Measurements from ENCODE around the gene KIRREL3. TPM values are rescaled to one million over a fixed set of nuclear protein-coding genes. Genes with fewer than 3 reads are reported as not detected.

KIRREL3 gene
- total and polyA plus RNA-seq, 9 of the 15 experiments (the other 6 are each of a cell fraction or from before 2014, with no cell fraction given): 0.04 to 0.10 TPM; not detected in 7

DNA sequence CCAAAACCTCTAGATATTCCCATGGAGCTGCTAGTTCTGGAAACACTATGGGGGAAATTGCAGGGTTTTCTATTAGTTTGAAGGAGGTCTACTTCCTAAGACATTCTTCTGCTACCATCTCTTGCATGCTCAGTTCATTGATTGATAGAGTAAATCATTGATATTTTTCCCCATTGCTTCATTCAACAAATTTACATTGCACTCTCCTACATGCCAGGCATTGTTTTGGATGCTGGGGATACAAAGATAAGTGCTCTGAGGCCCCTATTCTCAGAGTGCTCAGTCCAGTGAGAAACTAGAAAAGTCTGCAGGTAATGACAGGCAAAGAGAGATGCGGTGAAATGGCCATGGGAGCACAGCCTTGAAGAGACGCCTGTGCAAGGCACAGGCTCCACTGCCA is 313.1 kb downstream of the KIRREL3 start:
- Histone ChIP-seq H3K27me3 (ENCODE audit: control insufficient read depth in 2 of 2, insufficient read depth in 2 of 2, low read length in 2 of 2) (peaks cover 3 to 15% of the 10 kb centered on the region in 2 experiments; a peak in 3 of 5 replicates), H3K9ac (ENCODE audit: insufficient read depth in 1 of 2, low read depth in 2 of 2, low read length in 2 of 2) (no peak overlapping the region), H4K20me1 (replicated peaks; ENCODE audit: control insufficient read depth, insufficient read depth, low read length) (no peaks in the 10 kb centered on the region; the same call in 1 of the 2 replicates), H3K9me3 (replicated peaks; ENCODE audit: control insufficient read depth, insufficient read depth, low read depth, low read length) (no peaks in the 10 kb centered on the region), H3K27ac (ENCODE audit: extremely low read depth, low read depth, low read length) (no peak overlapping the region), H3K4me1 (replicated peaks in 1 of 2; ENCODE audit: control insufficient read depth in 2 of 2, insufficient read depth in 2 of 2, low read length in 2 of 2) (no peaks in the 10 kb centered on the region), H3K36me3 (ENCODE audit: control insufficient read depth, insufficient read depth, low read length) (no peaks in the 10 kb centered on the region), H3K9me1 (ENCODE audit: control insufficient read depth, insufficient read depth, low read length) (no peaks in the 10 kb centered on the region), H3K4me3 (no peak overlapping the region), H3K79me2 (ENCODE audit: control insufficient read depth, insufficient read depth, low read length) (no peaks in the 10 kb centered on the region), H3K4me2 (ENCODE audit: insufficient read depth, low read length) (no peak overlapping the region), H2AFZ (ENCODE audit: low read depth, low read length) (no peak overlapping the region)
- intact Hi-C loops (cut with micrococcal nuclease) (no loop called here), in situ Hi-C loops (cut with MboI) (no loop called here)
- FAIRE-seq (no peak), ATAC-seq (no peak), DNase-seq (ENCODE audit: extremely low read depth in 1 of 4, low spot score in 3 of 4) (no peak)
- WGBS (ENCODE audit: insufficient coverage, low coverage, missing lambda C conversion rate): 0% methylated on average over 2 of the region's 2 CpGs
- no TSS peak for BruUV-seq (replicated peaks)
- ChIA-PET POLR2A (no interaction called here), CTCF (ENCODE audit: low intra/inter-chr PET ratio) (no interaction called here)
- no peak for TF ChIP-seq ELF2 (CRISPR knock-in tag; IDR thresholded peaks at IDR 0.05)
- TF ChIP-seq, protein P1, sequence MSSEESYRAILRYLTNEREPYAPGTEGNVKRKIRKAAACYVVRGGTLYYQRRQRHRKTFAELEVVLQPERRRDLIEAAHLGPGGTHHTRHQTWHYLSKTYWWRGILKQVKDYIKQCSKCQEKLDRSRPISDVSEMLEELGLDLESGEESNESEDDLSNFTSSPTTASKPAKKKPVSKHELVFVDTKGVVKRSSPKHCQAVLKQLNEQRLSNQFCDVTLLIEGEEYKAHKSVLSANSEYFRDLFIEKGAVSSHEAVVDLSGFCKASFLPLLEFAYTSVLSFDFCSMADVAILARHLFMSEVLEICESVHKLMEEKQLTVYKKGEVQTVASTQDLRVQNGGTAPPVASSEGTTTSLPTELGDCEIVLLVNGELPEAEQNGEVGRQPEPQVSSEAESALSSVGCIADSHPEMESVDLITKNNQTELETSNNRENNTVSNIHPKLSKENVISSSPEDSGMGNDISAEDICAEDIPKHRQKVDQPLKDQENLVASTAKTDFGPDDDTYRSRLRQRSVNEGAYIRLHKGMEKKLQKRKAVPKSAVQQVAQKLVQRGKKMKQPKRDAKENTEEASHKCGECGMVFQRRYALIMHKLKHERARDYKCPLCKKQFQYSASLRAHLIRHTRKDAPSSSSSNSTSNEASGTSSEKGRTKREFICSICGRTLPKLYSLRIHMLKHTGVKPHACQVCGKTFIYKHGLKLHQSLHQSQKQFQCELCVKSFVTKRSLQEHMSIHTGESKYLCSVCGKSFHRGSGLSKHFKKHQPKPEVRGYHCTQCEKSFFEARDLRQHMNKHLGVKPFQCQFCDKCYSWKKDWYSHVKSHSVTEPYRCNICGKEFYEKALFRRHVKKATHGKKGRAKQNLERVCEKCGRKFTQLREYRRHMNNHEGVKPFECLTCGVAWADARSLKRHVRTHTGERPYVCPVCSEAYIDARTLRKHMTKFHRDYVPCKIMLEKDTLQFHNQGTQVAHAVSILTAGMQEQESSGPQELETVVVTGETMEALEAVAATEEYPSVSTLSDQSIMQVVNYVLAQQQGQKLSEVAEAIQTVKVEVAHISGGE (CRISPR knock-in tag; IDR thresholded peaks at IDR 0.05): no peak
- no peak for TF ChIP-seq KLF6 (CRISPR knock-in tag; IDR thresholded peaks at IDR 0.05; ENCODE audit: borderline replicate concordance)
- no peak for TF ChIP-seq SMARCA4 (IDR thresholded peaks at IDR 0.05)
- no peak for TF ChIP-seq ZNF696 (CRISPR knock-in tag; conservative IDR thresholded peaks at IDR 0.05)
- no peak for TF ChIP-seq CCAR2 (IDR thresholded peaks at IDR 0.05; ENCODE audit: low read depth, low read length)

Data from K562 (cell line).